Measurements from ENCODE around the gene ATE1.
"Not testable (repeated sequence)": the region's sequence is repeated elsewhere in the genome, so short reads cannot be mapped to it uniquely, and the experiment has no call there.

ATE1 gene

DNA sequence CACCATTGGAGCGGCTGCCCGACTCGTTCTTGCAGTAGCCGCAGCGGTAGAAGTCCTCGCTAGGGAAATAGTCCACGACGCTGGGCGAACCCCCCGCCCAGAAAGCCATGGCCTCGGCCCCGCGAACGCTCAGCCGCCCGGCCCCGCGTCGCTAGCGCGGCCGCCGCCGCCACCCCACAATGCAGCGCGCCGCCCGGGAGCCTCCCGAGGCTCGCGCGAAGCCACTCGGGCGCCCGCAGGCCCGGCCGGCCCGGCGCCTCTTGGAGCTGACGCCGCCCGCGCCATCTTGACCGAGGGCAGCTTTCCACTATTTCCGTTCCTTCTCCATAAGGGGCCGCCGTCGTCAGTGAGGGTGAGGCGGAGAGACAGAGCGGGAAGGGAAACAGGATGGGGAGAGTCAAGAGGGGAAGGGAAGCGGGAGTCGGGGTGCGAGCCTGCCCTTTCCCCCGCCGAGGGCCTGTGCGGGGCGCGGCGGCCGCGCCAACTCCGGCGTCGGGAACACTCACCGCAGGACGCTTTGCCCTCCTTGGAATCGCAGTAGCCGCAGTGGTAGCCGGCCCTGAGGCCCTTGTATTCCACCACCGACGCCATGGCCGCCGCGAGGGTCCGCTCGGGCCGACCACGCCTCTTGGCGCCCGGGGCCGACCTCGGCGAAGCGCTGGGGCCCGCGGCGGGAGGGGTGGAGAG is at the start of gene ATE1:
Gene ATE1 (minus strand): TSS at position 191 of the 687 bp plus-strand sequence. CDS start 82 bp downstream, at position 109.
- ATAC-seq (replicated peaks; ENCODE audit: extremely low read depth, poor library complexity, severe bottlenecking) (peak; percentile 95), DNase-seq (ENCODE audit: low spot score in 2 of 2) (peak; percentile 69 to 71)
- Mint-ChIP-seq H3K36me3 (ENCODE audit: insufficient read depth) (peaks cover 11% of the 10 kb centered on the region), H3K4me3 (peak within 1 kb of the TSS; percentile 80), H3K27ac (ENCODE audit: low read depth) (peak within 1 kb of the TSS; percentile 96), H3K27me3 (no peaks in the 10 kb centered on the region), H3K4me1 (peaks cover 23% of the 10 kb centered on the region), H3K9me3 (no peaks in the 10 kb centered on the region)

DNA sequence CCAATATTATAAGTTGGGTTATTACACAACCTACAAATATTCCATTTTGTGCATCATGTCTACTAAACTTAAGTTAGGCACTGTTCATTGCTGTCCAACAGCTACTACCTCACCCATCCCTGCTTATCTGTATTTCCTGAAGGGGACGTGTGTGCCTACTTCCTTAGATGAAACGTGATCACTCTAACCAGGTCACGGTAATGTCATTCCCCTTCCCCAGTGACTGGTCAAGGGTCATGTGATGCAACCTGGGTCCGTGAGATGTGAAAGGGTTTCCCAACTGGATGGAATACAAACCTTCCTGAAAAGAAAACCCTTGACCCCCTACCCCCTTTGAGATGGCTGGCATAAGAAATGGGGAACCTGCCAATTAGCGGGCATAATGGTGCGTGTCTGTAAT is 48.8 kb upstream of the ATE1 start:
- Mint-ChIP-seq H3K36me3 (ENCODE audit: insufficient read depth) (peaks cover 7% of the 10 kb centered on the region), H3K4me3 (no peak overlapping the region), H3K27ac (ENCODE audit: low read depth) (no peak overlapping the region), H3K4me1 (peaks cover 23% of the 10 kb centered on the region), H3K27me3 (no peaks in the 10 kb centered on the region), H3K9me3 (no peaks in the 10 kb centered on the region)
- DNase-seq (ENCODE audit: low spot score in 2 of 2) (no peak), ATAC-seq (replicated peaks; ENCODE audit: extremely low read depth, poor library complexity, severe bottlenecking) (no peak)

DNA sequence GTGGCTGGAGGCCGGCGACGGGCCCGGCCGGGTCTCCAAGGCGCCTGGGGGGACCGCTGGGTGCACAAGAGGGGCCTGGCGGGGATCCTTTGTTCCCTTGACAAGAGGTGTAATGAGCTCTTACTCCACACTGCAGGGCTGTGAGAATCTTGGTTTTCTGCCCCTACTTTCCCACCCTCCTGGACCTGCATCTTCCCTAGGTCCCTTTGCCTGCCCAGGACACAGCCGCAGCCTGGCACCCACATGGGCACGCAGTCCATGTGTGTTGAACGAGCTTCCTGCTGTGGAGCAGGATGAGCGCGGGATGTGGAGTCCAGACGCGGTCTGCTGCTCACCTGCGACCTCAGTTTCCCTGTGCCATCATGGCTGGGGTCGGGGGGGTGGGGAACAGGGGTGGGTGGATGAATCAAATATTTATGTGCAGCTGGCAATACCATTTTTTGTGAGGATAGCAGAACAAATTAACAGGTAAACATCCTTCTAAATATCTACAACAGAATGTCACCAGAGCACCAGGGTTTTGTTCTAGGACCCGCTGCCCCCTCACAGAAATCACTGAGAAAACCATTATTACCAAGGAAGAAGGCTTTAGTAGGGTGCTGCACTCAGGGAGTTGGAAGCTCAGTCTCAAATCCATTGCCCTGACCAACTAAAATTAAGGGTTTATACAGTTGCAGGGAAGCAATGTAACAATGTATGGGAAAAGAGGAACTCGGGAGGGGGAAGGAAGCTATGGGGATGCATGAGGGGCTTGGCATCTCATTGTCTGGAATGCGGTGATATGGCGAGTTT is 47.7 kb upstream of the ATE1 start:
- peak overlapping the region; percentile 75 for H3K4me3 Mint-ChIP-seq
- DNase-seq (ENCODE audit: low spot score in 2 of 2), result no peak
- H3K27me3 Mint-ChIP-seq, result no peaks in the 10 kb centered on the region
- H3K27ac Mint-ChIP-seq (ENCODE audit: low read depth), result no peak overlapping the region
- no peaks in the 10 kb centered on the region for H3K9me3 Mint-ChIP-seq
- peak; percentile 6 for ATAC-seq (replicated peaks; ENCODE audit: extremely low read depth, poor library complexity, severe bottlenecking)
- H3K36me3 Mint-ChIP-seq (ENCODE audit: insufficient read depth), result peaks cover 15% of the 10 kb centered on the region
- peaks cover 28% of the 10 kb centered on the region for H3K4me1 Mint-ChIP-seq

DNA sequence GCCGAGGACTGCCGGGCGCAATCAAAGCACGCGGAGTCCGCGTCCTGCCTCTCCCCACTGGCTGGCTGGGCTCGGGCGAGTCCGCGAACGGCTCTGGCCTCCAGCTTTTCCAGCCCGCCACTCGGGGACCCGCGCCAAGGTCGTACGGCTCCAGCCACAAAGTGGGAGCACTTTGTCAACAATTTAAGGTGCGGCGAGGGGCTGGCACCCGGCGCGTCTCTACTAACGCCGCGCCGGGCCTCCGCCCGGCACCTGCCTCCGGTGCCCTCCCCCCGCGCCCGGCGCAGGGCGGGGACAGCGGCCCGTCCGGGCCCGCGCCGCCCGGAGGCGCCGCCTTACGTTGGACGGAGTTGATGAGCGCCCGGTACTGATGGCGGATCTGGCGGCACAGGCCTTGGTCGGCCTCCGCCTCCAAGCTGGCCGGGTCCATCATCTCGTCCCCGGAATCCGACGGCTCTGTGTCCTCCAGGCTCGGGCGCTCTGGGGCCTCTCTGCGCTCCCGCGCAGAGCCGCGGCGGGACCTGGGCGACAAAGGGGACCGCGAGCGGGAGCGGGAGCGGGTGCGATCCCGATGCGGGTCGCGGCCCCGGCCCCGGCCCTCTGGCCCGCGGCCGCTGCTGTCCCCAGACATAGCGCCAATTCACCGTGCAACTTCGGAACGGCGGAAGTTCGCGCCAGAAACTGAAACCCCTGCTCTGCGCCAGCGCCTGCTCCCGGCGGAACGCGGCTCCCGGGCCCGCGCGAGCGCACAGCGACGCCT is 46.9 kb upstream of the ATE1 start, which contains the start of gene NSMCE4A:
Gene NSMCE4A (minus strand): TSS at position 683 of the 760 bp plus-strand sequence. CDS start 52 bp downstream, at position 631.
- no peaks in the 10 kb centered on the region for H3K27me3 Mint-ChIP-seq
- peak within 1 kb of the TSS; percentile 75 for H3K4me3 Mint-ChIP-seq
- peak; percentile 40 to 41 for DNase-seq (ENCODE audit: low spot score in 2 of 2)
- H3K27ac Mint-ChIP-seq (ENCODE audit: low read depth), result no peak within 1 kb of the TSS
- H3K9me3 Mint-ChIP-seq, result no peaks in the 10 kb centered on the region
- ATAC-seq (replicated peaks; ENCODE audit: extremely low read depth, poor library complexity, severe bottlenecking), result peak; percentile 83
- peaks cover 20% of the 10 kb centered on the region for H3K36me3 Mint-ChIP-seq (ENCODE audit: insufficient read depth)
- peaks cover 28% of the 10 kb centered on the region for H3K4me1 Mint-ChIP-seq

DNA sequence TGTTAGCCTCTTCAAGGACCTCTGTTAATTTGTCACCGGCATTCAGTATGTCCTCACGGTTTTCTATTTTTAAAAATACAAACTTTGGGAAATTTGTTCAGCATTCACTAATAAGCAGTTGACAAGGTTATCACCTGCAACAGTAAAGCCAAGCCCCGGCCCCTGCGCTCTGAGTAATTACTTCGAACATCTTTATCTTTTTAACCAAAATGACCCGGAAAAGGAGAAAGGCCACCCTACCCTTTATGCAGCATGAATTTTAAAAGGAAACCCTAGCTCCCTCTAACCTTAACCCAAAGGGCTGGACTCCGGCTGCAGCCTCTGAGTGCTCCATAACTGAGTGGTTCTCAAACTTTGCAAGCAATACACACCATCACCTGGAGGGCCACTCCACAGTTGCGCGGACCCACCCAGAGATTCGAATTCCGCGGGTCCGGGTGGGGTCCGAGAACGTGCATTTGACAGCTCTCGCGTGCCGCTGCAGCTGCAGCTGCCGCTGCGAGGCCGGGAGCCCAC is 46.2 kb upstream of the ATE1 start:
- Mint-ChIP-seq H3K4me3 (peak overlapping the region; percentile 75), H3K9me3 (no peaks in the 10 kb centered on the region), H3K27ac (ENCODE audit: low read depth) (no peak overlapping the region), H3K36me3 (ENCODE audit: insufficient read depth) (peaks cover 22% of the 10 kb centered on the region), H3K27me3 (no peaks in the 10 kb centered on the region), H3K4me1 (peaks cover 28% of the 10 kb centered on the region)
- DNase-seq (ENCODE audit: low spot score in 2 of 2) (no peak), ATAC-seq (replicated peaks; ENCODE audit: extremely low read depth, poor library complexity, severe bottlenecking) (peak; percentile 19)

DNA sequence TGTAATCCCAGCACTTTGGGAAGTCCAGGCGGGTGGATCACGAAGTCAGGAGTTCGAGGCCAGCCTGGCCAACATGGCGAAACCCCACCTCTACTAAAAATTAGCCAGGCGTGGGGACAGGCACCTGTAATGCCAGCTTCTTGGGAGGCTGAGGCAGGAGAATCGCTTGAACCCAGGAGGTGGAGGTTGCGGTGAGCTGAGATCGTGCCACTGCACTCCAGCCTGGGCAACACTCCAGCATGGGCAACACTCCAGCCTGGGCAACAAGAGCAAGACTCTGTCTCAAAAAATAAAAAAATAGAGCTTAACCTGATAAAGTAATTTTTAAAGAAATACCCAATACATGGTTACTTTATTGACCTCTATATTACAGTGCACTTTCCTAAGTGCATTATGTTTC is 41.3 kb upstream of the ATE1 start:
- not testable (repeated sequence) for DNase-seq (ENCODE audit: low spot score in 2 of 2); H3K27me3 Mint-ChIP-seq; H3K27ac Mint-ChIP-seq (ENCODE audit: low read depth); ATAC-seq (replicated peaks; ENCODE audit: extremely low read depth, poor library complexity, severe bottlenecking); H3K4me3 Mint-ChIP-seq; H3K9me3 Mint-ChIP-seq
- Mint-ChIP-seq H3K4me1 (peaks cover 25% of the 10 kb centered on the region), H3K36me3 (ENCODE audit: insufficient read depth) (peaks cover 39% of the 10 kb centered on the region)

DNA sequence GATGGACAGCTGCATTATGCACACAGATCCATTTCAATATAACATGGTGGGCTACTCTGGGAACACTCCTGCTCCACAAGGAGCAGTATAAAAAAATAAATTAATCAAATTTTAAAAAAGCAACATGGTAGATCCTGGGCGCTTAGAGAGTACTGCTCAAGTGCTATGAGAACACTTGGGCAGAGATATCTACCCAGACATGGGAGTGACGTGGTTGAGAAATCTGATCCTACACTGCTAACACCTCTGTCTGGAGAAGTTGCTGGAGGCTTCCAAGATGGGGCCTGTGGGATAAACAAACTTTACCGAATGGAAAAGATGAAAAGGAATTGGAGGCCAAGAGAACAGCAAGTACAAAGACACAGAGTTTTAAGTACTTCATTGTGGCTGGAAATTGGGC is 38.2 kb upstream of the ATE1 start:
- H3K27ac Mint-ChIP-seq (ENCODE audit: low read depth), result no peak overlapping the region
- H3K36me3 Mint-ChIP-seq (ENCODE audit: insufficient read depth), result peaks cover 38% of the 10 kb centered on the region
- H3K4me3 Mint-ChIP-seq, result no peak overlapping the region
- no peaks in the 10 kb centered on the region for H3K4me1 Mint-ChIP-seq
- ATAC-seq (replicated peaks; ENCODE audit: extremely low read depth, poor library complexity, severe bottlenecking), result no peak
- DNase-seq (ENCODE audit: low spot score in 2 of 2), result no peak
- no peaks in the 10 kb centered on the region for H3K9me3 Mint-ChIP-seq
- H3K27me3 Mint-ChIP-seq, result no peaks in the 10 kb centered on the region

DNA sequence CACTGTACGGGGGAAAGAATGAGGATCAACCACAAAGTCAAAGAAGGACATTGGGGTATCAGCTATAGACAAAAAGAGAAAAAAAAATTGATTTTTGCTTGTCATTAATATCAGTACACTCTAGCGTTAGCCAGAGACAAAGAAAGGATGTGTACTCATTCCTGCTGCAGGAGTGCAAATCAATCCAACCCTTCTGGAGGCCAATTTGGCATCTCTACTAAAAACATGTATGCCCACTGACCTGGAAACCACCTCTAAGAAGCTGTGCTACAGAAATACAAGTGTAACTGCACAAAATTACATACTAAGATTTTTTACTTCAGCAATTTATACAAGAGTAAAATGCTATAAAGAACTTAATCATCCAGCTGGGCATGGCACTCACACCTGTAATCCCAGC is 33.6 kb upstream of the ATE1 start:
- Mint-ChIP-seq H3K4me1 (no peaks in the 10 kb centered on the region), H3K4me3 (no peak overlapping the region), H3K27ac (ENCODE audit: low read depth) (no peak overlapping the region), H3K36me3 (ENCODE audit: insufficient read depth) (peaks cover 41% of the 10 kb centered on the region), H3K9me3 (no peaks in the 10 kb centered on the region), H3K27me3 (no peaks in the 10 kb centered on the region)
- ATAC-seq (replicated peaks; ENCODE audit: extremely low read depth, poor library complexity, severe bottlenecking) (no peak), DNase-seq (ENCODE audit: low spot score in 2 of 2) (no peak)

DNA sequence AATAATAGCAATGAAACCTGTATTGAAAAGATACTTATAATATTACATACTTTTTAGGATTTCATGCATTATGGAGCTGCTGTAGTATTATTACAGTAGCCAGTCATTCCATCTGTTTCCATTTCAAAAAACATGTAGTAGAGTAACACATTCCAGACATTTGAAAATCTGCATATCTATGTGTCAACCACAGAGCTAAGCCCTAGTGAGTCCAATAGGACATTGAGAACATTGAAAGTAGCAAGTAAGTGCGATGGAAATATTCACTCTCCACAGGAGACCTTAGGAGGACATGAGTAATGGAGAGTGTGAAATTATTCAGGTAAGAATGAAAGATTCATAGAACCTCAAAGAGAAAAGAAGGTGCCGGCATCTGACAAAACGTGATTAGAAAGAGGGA is 31.8 kb upstream of the ATE1 start:
- Mint-ChIP-seq H3K27ac (ENCODE audit: low read depth) (no peak overlapping the region), H3K27me3 (no peaks in the 10 kb centered on the region), H3K36me3 (ENCODE audit: insufficient read depth) (peaks cover 41% of the 10 kb centered on the region), H3K4me1 (no peaks in the 10 kb centered on the region), H3K9me3 (no peaks in the 10 kb centered on the region), H3K4me3 (no peak overlapping the region)
- ATAC-seq (replicated peaks; ENCODE audit: extremely low read depth, poor library complexity, severe bottlenecking) (no peak), DNase-seq (ENCODE audit: low spot score in 2 of 2) (no peak)

DNA sequence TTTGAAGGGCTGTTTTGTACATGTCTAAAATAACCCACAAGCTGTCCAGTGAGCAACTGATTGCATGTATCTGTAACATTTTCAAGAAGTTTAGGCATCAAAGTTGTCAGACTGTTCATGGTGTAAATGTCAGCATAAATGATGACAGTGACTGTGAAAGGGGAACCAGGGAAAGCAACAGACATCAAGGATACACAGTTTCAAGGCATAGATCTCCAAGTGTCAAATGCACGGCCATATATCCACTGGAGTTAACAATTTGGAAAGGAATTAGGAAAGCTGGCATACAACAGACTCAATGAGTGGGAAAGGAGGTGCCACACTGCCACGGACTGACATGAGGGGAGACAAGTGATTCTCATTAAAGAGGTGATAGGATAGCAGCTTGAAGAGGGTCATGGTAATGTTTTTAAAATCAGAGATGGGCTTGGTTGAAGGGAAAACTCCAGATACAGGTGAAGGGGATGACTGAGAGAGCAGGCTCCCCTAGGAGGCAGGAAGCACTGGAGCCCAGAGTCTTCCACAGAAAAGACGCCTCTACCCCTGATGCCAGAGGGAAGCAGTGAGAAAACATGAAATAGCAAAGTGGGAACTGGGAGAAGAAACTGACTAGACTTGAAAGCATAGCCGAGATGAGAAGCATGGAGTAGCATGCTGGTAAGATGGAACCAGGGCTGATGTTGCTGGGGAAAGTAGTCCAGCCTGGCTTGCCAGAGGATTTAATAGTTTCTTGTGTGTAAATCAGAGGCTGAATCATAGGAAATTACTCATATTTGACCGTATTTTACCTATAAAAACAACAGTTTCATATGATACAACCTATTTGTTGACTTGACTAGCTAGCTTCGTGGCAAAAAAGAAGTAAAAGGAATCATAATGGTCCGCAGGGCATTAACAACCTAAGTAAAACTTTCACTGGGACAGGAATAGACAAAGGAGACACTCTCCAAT is 28.6 kb upstream of the ATE1 start:
- no peak overlapping the region for H3K27ac Mint-ChIP-seq (ENCODE audit: low read depth)
- H3K4me1 Mint-ChIP-seq, result no peaks in the 10 kb centered on the region
- H3K36me3 Mint-ChIP-seq (ENCODE audit: insufficient read depth), result peaks cover 31% of the 10 kb centered on the region
- H3K9me3 Mint-ChIP-seq, result no peaks in the 10 kb centered on the region
- no peaks in the 10 kb centered on the region for H3K27me3 Mint-ChIP-seq
- H3K4me3 Mint-ChIP-seq, result no peak overlapping the region
- no peak for DNase-seq (ENCODE audit: low spot score in 2 of 2)
- ATAC-seq (replicated peaks; ENCODE audit: extremely low read depth, poor library complexity, severe bottlenecking), result no peak

DNA sequence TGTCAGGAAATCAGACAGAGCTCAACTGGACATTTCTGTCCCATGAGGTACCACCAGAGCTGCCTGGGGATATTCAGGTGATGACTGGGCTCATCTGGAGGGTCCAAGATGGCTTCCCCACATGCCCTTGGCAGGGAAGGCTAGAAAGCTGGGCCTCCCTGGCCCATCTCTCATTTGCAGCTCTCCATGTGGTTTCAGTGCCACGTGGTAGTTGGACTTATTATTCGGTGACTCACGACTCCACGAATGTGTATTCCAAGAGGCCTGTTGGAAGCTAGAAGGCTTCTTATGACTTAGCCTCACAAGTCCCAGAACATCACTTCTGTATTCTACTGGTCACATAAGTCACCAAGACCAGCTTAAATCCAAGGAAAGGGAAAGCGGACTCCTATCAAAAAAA is 24.4 kb upstream of the ATE1 start:
- no peak overlapping the region for H3K4me3 Mint-ChIP-seq
- no peaks in the 10 kb centered on the region for H3K27me3 Mint-ChIP-seq
- no peak for DNase-seq (ENCODE audit: low spot score in 2 of 2)
- no peak overlapping the region for H3K27ac Mint-ChIP-seq (ENCODE audit: low read depth)
- no peaks in the 10 kb centered on the region for H3K9me3 Mint-ChIP-seq
- H3K36me3 Mint-ChIP-seq (ENCODE audit: insufficient read depth), result peaks cover 13% of the 10 kb centered on the region
- no peaks in the 10 kb centered on the region for H3K4me1 Mint-ChIP-seq
- no peak for ATAC-seq (replicated peaks; ENCODE audit: extremely low read depth, poor library complexity, severe bottlenecking)
